Osteoblast (primary cell): ENCODE data around the gene KLHL11. TPM values are rescaled to one million over a fixed set of nuclear protein-coding genes. Genes with fewer than 3 reads are reported as not detected.

ENCODE experiments used
- DNase-seq: peaks from one replicate; pipeline ENCODE4 v3.0.0; 2011; ENCODE audit warnings: low spot score, mixed read lengths; ENCODE audit not compliant: insufficient read length; ENCODE audit errors: missing footprints
- H2AFZ ChIP-seq: 2 replicates; pipeline ENCODE4 v1.6.0; 2011; ENCODE audit warnings: mild to moderate bottlenecking, low read length
- H3K27ac ChIP-seq: 2 replicates; pipeline ENCODE4 v1.5.1; 2011; ENCODE audit warnings: mild to moderate bottlenecking, low read depth, low read length, moderate library complexity
- H3K27me3 ChIP-seq: 2 replicates; pipeline ENCODE4 v1.6.0; 2012; ENCODE audit warnings: mild to moderate bottlenecking, control low read depth, inconsistent platforms, low read length, moderate library complexity; ENCODE audit not compliant: insufficient read depth
- H3K36me3 ChIP-seq: 2 replicates; pipeline ENCODE4 v1.5.1; 2011; ENCODE audit warnings: mild to moderate bottlenecking, low read length, control low read depth, moderate library complexity; ENCODE audit not compliant: insufficient read depth
- H3K4me1 ChIP-seq: 2 replicates; pipeline ENCODE4 v1.5.1; 2011; ENCODE audit warnings: mild to moderate bottlenecking, low read length, control low read depth, moderate library complexity; ENCODE audit not compliant: insufficient read depth
- H3K4me2 ChIP-seq: 2 replicates; pipeline ENCODE4 v1.6.0; 2011; ENCODE audit warnings: mild to moderate bottlenecking, low read length; ENCODE audit not compliant: insufficient read depth
- H3K4me3 ChIP-seq: fragments of 200-600 bp; sonication (generic); 3 replicates; pipeline ENCODE4 v1.5.1; 2012; ENCODE audit warnings: mild to moderate bottlenecking, low read length, inconsistent platforms; ENCODE audit not compliant: insufficient read depth
- H3K79me2 ChIP-seq: 2 replicates; pipeline ENCODE4 v1.6.0; 2012; ENCODE audit warnings: mild to moderate bottlenecking, low read length, control low read depth, inconsistent platforms; ENCODE audit not compliant: insufficient read depth
- H3K9me3 ChIP-seq: 2 replicates; pipeline ENCODE4 v1.5.1; 2011; ENCODE audit warnings: low read depth, low read length, control low read depth
- H4K20me1 ChIP-seq: 2 replicates; pipeline ENCODE4 v1.6.0; 2012; ENCODE audit warnings: mild to moderate bottlenecking, low read length, control low read depth; ENCODE audit not compliant: insufficient read depth
- CTCF ChIP-seq: IDR thresholded peaks from 2 replicates; pipeline ENCODE4 v1.5.1; 2011; ENCODE audit warnings: mild to moderate bottlenecking, low read depth, low read length, moderate library complexity; ENCODE audit errors: extremely low read depth
- total RNA-seq: library from RNA; depleted of rRNA; stranded (reverse); fragments of >200 nt; gene quantifications from 2 replicates; pipeline ENCODE4 v1.2.3, GENCODE V29; 2012

KLHL11 gene
- total RNA-seq, 1 donor: 34.7 TPM

- DNase-seq: peak; percentile 83
- H3K9me3 ChIP-seq: no peaks in the 10 kb centered on the region
- no peak overlapping the region for H2AFZ ChIP-seq
- H3K36me3 ChIP-seq: peaks cover 24% of the 10 kb centered on the region
- H3K27ac ChIP-seq: peak overlapping the region; percentile 70
- peaks cover 43% of the 10 kb centered on the region for H4K20me1 ChIP-seq
- peak overlapping the region; percentile 85 for H3K4me3 ChIP-seq
- peaks cover 80% of the 10 kb centered on the region for H3K79me2 ChIP-seq
- H3K4me1 ChIP-seq: peaks cover 26% of the 10 kb centered on the region
- H3K4me2 ChIP-seq: peak overlapping the region; percentile 88
- no peak for TF ChIP-seq CTCF
- no peaks in the 10 kb centered on the region for H3K27me3 ChIP-seq
Measured at GRCh38 chr17:41814195-41814594, 51.0 kb downstream of the KLHL11 start.

- DNase-seq: no peak
- Histone ChIP-seq H3K9me3 (no peaks in the 10 kb centered on the region), H3K27me3 (no peaks in the 10 kb centered on the region), H3K36me3 (peaks cover 21% of the 10 kb centered on the region), H3K4me2 (peak overlapping the region; percentile 88), H3K27ac (peak overlapping the region; percentile 70), H3K79me2 (peaks cover 80% of the 10 kb centered on the region), H3K4me3 (peak overlapping the region; percentile 85), H2AFZ (no peak overlapping the region), H3K4me1 (peaks cover 26% of the 10 kb centered on the region), H4K20me1 (peaks cover 48% of the 10 kb centered on the region)
- no peak for TF ChIP-seq CTCF
Measured at GRCh38 chr17:41813699-41814124, 51.5 kb downstream of the KLHL11 start.

GRCh38 chr17:41813152-41813680 is 52.0 kb downstream of the KLHL11 start:
- H3K79me2 ChIP-seq: peaks cover 78% of the 10 kb centered on the region
- peak overlapping the region; percentile 85 for H3K4me3 ChIP-seq
- H3K27me3 ChIP-seq: no peaks in the 10 kb centered on the region
- no peak for TF ChIP-seq CTCF
- peak overlapping the region; percentile 48 for H2AFZ ChIP-seq
- H3K4me1 ChIP-seq: peaks cover 26% of the 10 kb centered on the region
- H4K20me1 ChIP-seq: peaks cover 48% of the 10 kb centered on the region
- peak overlapping the region; percentile 70 for H3K27ac ChIP-seq
- H3K4me2 ChIP-seq: peak overlapping the region; percentile 88
- no peaks in the 10 kb centered on the region for H3K9me3 ChIP-seq
- DNase-seq: peak; percentile 92
- H3K36me3 ChIP-seq: peaks cover 21% of the 10 kb centered on the region

GRCh38 chr17:41812381-41813151 is 52.7 kb downstream of the KLHL11 start, which contains the start of gene FKBP10:
TSS of gene FKBP10 (plus strand) at chr17:41813004. CDS start at chr17:41813035, 31 bp downstream.
- Histone ChIP-seq H3K4me2 (peak within 1 kb of the TSS; percentile 88), H3K36me3 (peaks cover 21% of the 10 kb centered on the region), H3K27me3 (no peaks in the 10 kb centered on the region), H3K4me1 (peaks cover 26% of the 10 kb centered on the region), H3K79me2 (peaks cover 72% of the 10 kb centered on the region), H3K4me3 (peak within 1 kb of the TSS; percentile 85), H3K27ac (peak within 1 kb of the TSS; percentile 70), H2AFZ (peak within 1 kb of the TSS; percentile 98), H3K9me3 (no peaks in the 10 kb centered on the region), H4K20me1 (peaks cover 46% of the 10 kb centered on the region)
- no peak for TF ChIP-seq CTCF
- DNase-seq: peak; percentile 99
